Activated naive CD8-positive, alpha-beta T cell treated with anti-CD3 and anti-CD28 coated beads for 36 hours (primary cell): ENCODE data around the gene HECW1. TPM values are rescaled to one million over a fixed set of nuclear protein-coding genes. Genes with fewer than 3 reads are reported as not detected.
A peak's percentile ranks its signal among the peaks of the same experiment; 100 is the strongest.
"Not testable (repeated sequence)": the region's sequence is repeated elsewhere in the genome, so short reads cannot be mapped to it uniquely, and the experiment has no call there.

Experiments
- DNase-seq: peaks from one replicate; pipeline ENCODE4 v3.0.0; 2021
- H3K27ac Mint-ChIP-seq: one replicate; pipeline ENCODE4 v1.8.0; 2022; ENCODE audit warnings: mild to moderate bottlenecking, moderate library complexity, mixed read lengths
- H3K27me3 Mint-ChIP-seq: one replicate; pipeline ENCODE4 v1.8.0; 2022; ENCODE audit warnings: mild to moderate bottlenecking, mixed read lengths
- H3K36me3 Mint-ChIP-seq: one replicate; pipeline ENCODE4 v1.8.0; 2021; ENCODE audit warnings: mild to moderate bottlenecking, mixed read lengths
- H3K4me1 Mint-ChIP-seq: one replicate; pipeline ENCODE4 v1.8.0; 2021; ENCODE audit warnings: mixed read lengths
- H3K4me3 Mint-ChIP-seq: one replicate; pipeline ENCODE4 v1.8.0; 2022; ENCODE audit warnings: mild to moderate bottlenecking, moderate library complexity, mixed read lengths
- H3K9me3 Mint-ChIP-seq: one replicate; pipeline ENCODE4 v1.8.0; 2022; ENCODE audit warnings: mixed read lengths
- total RNA-seq, 2 experiments: library from RNA; stranded (reverse); gene quantifications; one replicate each; pipeline ENCODE4 v1.2.3, GENCODE V29; 2021

Gene HECW1
- total RNA-seq, 2 experiments from 2014 or later, result not detected

- H3K27me3 Mint-ChIP-seq, DNase-seq, H3K4me3 Mint-ChIP-seq, H3K9me3 Mint-ChIP-seq: not testable (repeated sequence)
- peaks cover 69% of the 10 kb centered on the region for H3K4me1 Mint-ChIP-seq
- H3K36me3 Mint-ChIP-seq, result peaks cover 38% of the 10 kb centered on the region
- peak overlapping the region; percentile 48 for H3K27ac Mint-ChIP-seq
Measured at GRCh38 chr7:43596426-43596825, 484.0 kb downstream of the HECW1 start.

- Mint-ChIP-seq H3K36me3 (peaks cover 36% of the 10 kb centered on the region), H3K27ac (peak overlapping the region; percentile 34), H3K27me3 (no peaks in the 10 kb centered on the region), H3K4me1 (peaks cover 46% of the 10 kb centered on the region), H3K9me3 (peaks cover 9% of the 10 kb centered on the region), H3K4me3 (no peak overlapping the region)
- no peak for DNase-seq
Measured at GRCh38 chr7:43600056-43600455, 487.6 kb downstream of the HECW1 start.

- Mint-ChIP-seq H3K9me3 (peaks cover 9% of the 10 kb centered on the region), H3K27ac (no peak overlapping the region), H3K4me3 (no peak overlapping the region), H3K36me3 (peaks cover 43% of the 10 kb centered on the region), H3K4me1 (peaks cover 45% of the 10 kb centered on the region), H3K27me3 (no peaks in the 10 kb centered on the region)
- no peak for DNase-seq
Measured at GRCh38 chr7:43602256-43602655, 489.8 kb downstream of the HECW1 start.

- Mint-ChIP-seq H3K27me3 (no peaks in the 10 kb centered on the region), H3K36me3 (peaks cover 42% of the 10 kb centered on the region), H3K4me1 (peaks cover 49% of the 10 kb centered on the region), H3K27ac (peak overlapping the region; percentile 30), H3K4me3 (no peak overlapping the region), H3K9me3 (peaks cover 9% of the 10 kb centered on the region)
- no peak for DNase-seq
Measured at GRCh38 chr7:43604251-43604650, 491.8 kb downstream of the HECW1 start.

GRCh38 chr7:43609097-43609496 lies 496.6 kb downstream of the HECW1 start:
- no peak for DNase-seq
- peaks cover 67% of the 10 kb centered on the region for H3K36me3 Mint-ChIP-seq
- H3K9me3 Mint-ChIP-seq, result peaks cover 9% of the 10 kb centered on the region
- peak overlapping the region; percentile 79 for H3K27ac Mint-ChIP-seq
- H3K4me1 Mint-ChIP-seq, result peaks cover 77% of the 10 kb centered on the region
- H3K27me3 Mint-ChIP-seq, result no peaks in the 10 kb centered on the region
- no peak overlapping the region for H3K4me3 Mint-ChIP-seq

GRCh38 chr7:43612128-43612527 lies 499.7 kb downstream of the HECW1 start:
- Mint-ChIP-seq H3K27me3 (no peaks in the 10 kb centered on the region), H3K9me3 (peaks cover 5% of the 10 kb centered on the region), H3K36me3 (peaks cover 68% of the 10 kb centered on the region), H3K4me1 (peaks cover 70% of the 10 kb centered on the region), H3K4me3 (peak overlapping the region; percentile 53), H3K27ac (peak overlapping the region; percentile 92)
- no peak for DNase-seq

GRCh38 chr7:43612599-43613589 lies 500.4 kb downstream of the HECW1 start:
- H3K9me3 Mint-ChIP-seq, result peaks cover 5% of the 10 kb centered on the region
- no peaks in the 10 kb centered on the region for H3K27me3 Mint-ChIP-seq
- peak overlapping the region; percentile 51 for H3K4me3 Mint-ChIP-seq
- DNase-seq, result no peak
- H3K36me3 Mint-ChIP-seq, result peaks cover 68% of the 10 kb centered on the region
- peak overlapping the region; percentile 92 for H3K27ac Mint-ChIP-seq
- peaks cover 67% of the 10 kb centered on the region for H3K4me1 Mint-ChIP-seq

Other genes starting within 250 kb of the HECW1 start
- gene C7orf25, start 200.6 kb upstream of the HECW1 start, total RNA-seq, result 1 to 10 TPM; 3.8 to 4.3 TPM
- gene PSMA2, start 180.5 kb upstream of the HECW1 start, total RNA-seq, result 100 to 1,000 TPM; 207 to 235 TPM
- 10 to 100 TPM; 90.7 to 96.8 TPM for gene MRPL32, start 180.3 kb upstream of the HECW1 start, total RNA-seq